GM18511 (cell line): Measurements from ENCODE around the gene RETN.

ENCODE experiments used
- ATAC-seq: cut with Tn5 transposase; IDR thresholded peaks from one replicate; pipeline ENCODE4 v1.9.1; 2021; ENCODE audit warnings: mild to moderate bottlenecking, moderate library complexity; ENCODE audit not compliant: unreplicated experiment

Gene RETN

GRCh38 chr19:7668842-7669241, at the start of gene RETN:
Gene RETN, plus strand, starts transcription at chr19:7669049. Its CDS starts 278 bp downstream, at chr19:7669327.
- no peak for ATAC-seq

- ATAC-seq = no peak
Observed at GRCh38 chr19:7619671-7620441, 49.0 kb upstream of the RETN start.

- no peak for ATAC-seq
Observed at GRCh38 chr19:7620442-7621412, 48.1 kb upstream of the RETN start.

- ATAC-seq = no peak
Observed at GRCh38 chr19:7622933-7623685, 45.7 kb upstream of the RETN start.

- no peak for ATAC-seq
Observed at GRCh38 chr19:7623725-7624603, 44.9 kb upstream of the RETN start.

GRCh38 chr19:7624810-7625209, 44.0 kb upstream of the RETN start:
- no peak for ATAC-seq

GRCh38 chr19:7625763-7626372, 43.0 kb upstream of the RETN start:
- no peak for ATAC-seq

GRCh38 chr19:7627166-7627565, 41.7 kb upstream of the RETN start:
- ATAC-seq = no peak

- ATAC-seq = no peak
Observed at GRCh38 chr19:7628589-7629311, 40.1 kb upstream of the RETN start.

GRCh38 chr19:7629347-7630054, 39.3 kb upstream of the RETN start, which contains the start of the genes PET100 and XAB2:
Gene PET100, plus strand, starts transcription at chr19:7629793. Its CDS starts 41 bp downstream, at chr19:7629834.
Gene XAB2, minus strand, starts transcription at chr19:7629545. Its CDS starts 18 bp downstream, at chr19:7629527.
- ATAC-seq = peak; percentile 95

- ATAC-seq = no peak
Observed at GRCh38 chr19:7631577-7631976, 37.3 kb upstream of the RETN start.

- ATAC-seq = no peak
Observed at GRCh38 chr19:7632340-7633203, 36.3 kb upstream of the RETN start.

GRCh38 chr19:7633698-7634097, 35.2 kb upstream of the RETN start, which contains the start of gene PCP2:
Gene PCP2, minus strand, starts transcription at chr19:7633719. Its CDS starts 262 bp downstream, at chr19:7633457.
- no peak for ATAC-seq

GRCh38 chr19:7635670-7636069, 33.2 kb upstream of the RETN start:
- ATAC-seq = no peak

GRCh38 chr19:7636317-7636690, 32.5 kb upstream of the RETN start:
- ATAC-seq = no peak

- ATAC-seq = peak; percentile 77
Observed at GRCh38 chr19:7636691-7637373, 32.0 kb upstream of the RETN start, which contains the start of gene STXBP2. Gene STXBP2, plus strand, starts transcription at chr19:7637110. Its CDS starts 40 bp downstream, at chr19:7637150.
